HEK293 (cell line): Measurements from ENCODE around the gene YWHAQ.

ENCODE experiments used
- CTCF ChIA-PET: fragments of 350-600 bp; formaldehyde crosslinking; extraction: SDS; loops from one replicate; lab custom pipeline; 2021; ENCODE audit warnings: antibody characterized with exemption; lab: Yijun Ruan, JAX
- POLR2A ChIA-PET: fragments of 300-600 bp; formaldehyde crosslinking; extraction: SDS; loops from one replicate; lab custom pipeline; 2020; ENCODE audit warnings: antibody characterized with exemption, inconsistent platforms; lab: Yijun Ruan, JAX
- H3K27ac ChIP-seq: fragments of 200-500 bp; sonication (Bioruptor generic); 2 replicates; pipeline ENCODE4 v1.5.1; 2014; ENCODE audit warnings: low read depth, low read length, control low read depth, inconsistent platforms; ENCODE audit errors: extremely low read depth
- H3K36me3 ChIP-seq, 2 experiments: fragments of 200-500 bp in 1 of 2; sonication (Bioruptor generic) in 1 of 2; 1 replicate in 1 of 2; 2 replicates in 1 of 2; pipeline ENCODE4 v1.5.1; 2014 to 2017; ENCODE audit warnings: inconsistent platforms in 2 of 2, low read length in 2 of 2; ENCODE audit not compliant: control insufficient read depth in 2 of 2, insufficient read depth in 1 of 2
- H3K4me1 ChIP-seq: fragments of 200-500 bp; sonication (Bioruptor generic); 2 replicates; pipeline ENCODE4 v1.5.1; 2014; ENCODE audit warnings: mild to moderate bottlenecking, low read length, inconsistent platforms; ENCODE audit not compliant: control insufficient read depth, insufficient read depth
- H3K4me3 ChIP-seq: 2 replicates; pipeline ENCODE4 v1.5.1; 2011; ENCODE audit warnings: low read depth, mild to moderate bottlenecking, control low read depth, low read length, moderate library complexity
- H3K9me3 ChIP-seq: fragments of 200-500 bp; sonication (Bioruptor generic); 2 replicates; pipeline ENCODE4 v1.5.1; 2014; ENCODE audit warnings: low read depth, low read length, inconsistent platforms; ENCODE audit not compliant: control insufficient read depth, insufficient read depth
- KLF1 ChIP-seq: fragments of 450-650 bp; formaldehyde crosslinking; IDR thresholded peaks from 2 replicates; pipeline ENCODE4 v1.5.1; 2016; ENCODE audit warnings: missing biosample characterization, missing genetic modification characterization
- KLF10 ChIP-seq: fragments of 450-650 bp; IDR thresholded peaks from 2 replicates; pipeline ENCODE4 v1.5.1; 2018; ENCODE audit warnings: missing biosample characterization, mild to moderate bottlenecking, missing genetic modification characterization
- OSR2 ChIP-seq: fragments of 450-650 bp; formaldehyde crosslinking; IDR thresholded peaks from 2 replicates; pipeline ENCODE4 v1.5.1; 2016; ENCODE audit warnings: missing biosample characterization, missing genetic modification characterization
- SP2 ChIP-seq: fragments of 450-650 bp; formaldehyde crosslinking; IDR thresholded peaks from 2 replicates; pipeline ENCODE4 v1.5.1; 2016; ENCODE audit warnings: missing biosample characterization, missing genetic modification characterization
- ZBTB7A ChIP-seq: fragments of 450-650 bp; formaldehyde crosslinking; IDR thresholded peaks from 2 replicates; pipeline ENCODE4 v1.5.1; 2016; ENCODE audit warnings: low read depth, missing biosample characterization, missing genetic modification characterization
- ZNF121 ChIP-seq: fragments of 450-650 bp; formaldehyde crosslinking; IDR thresholded peaks from 2 replicates; pipeline ENCODE4 v1.5.1; 2016; ENCODE audit warnings: missing biosample characterization, missing genetic modification characterization
- ZNF184 ChIP-seq: fragments of 450-650 bp; IDR thresholded peaks from 2 replicates; pipeline ENCODE4 v1.5.1; 2018; ENCODE audit warnings: missing biosample characterization, mild to moderate bottlenecking, missing genetic modification characterization
- ZNF202 ChIP-seq: fragments of 450-650 bp; formaldehyde crosslinking; IDR thresholded peaks from 2 replicates; pipeline ENCODE4 v1.5.1; 2016; ENCODE audit warnings: missing biosample characterization, missing genetic modification characterization, borderline replicate concordance
- ZNF214 ChIP-seq: fragments of 450-650 bp; formaldehyde crosslinking; IDR thresholded peaks from 2 replicates; pipeline ENCODE4 v1.5.1; 2017; ENCODE audit warnings: missing biosample characterization, mild to moderate bottlenecking, missing genetic modification characterization, borderline replicate concordance
- ZNF221 ChIP-seq: fragments of 450-650 bp; formaldehyde crosslinking; IDR thresholded peaks from 2 replicates; pipeline ENCODE4 v1.5.1; 2017; ENCODE audit warnings: missing biosample characterization, missing genetic modification characterization, borderline replicate concordance
- ZNF274 ChIP-seq, 2 experiments: fragments of 200-500 bp in 1 of 2; fragments of 450-650 bp in 1 of 2; sonication (Bioruptor generic) in 1 of 2; formaldehyde crosslinking in 1 of 2; IDR thresholded peaks; 2 replicates each; pipeline versions ENCODE4 v1.5.1 to v1.6.1; 2014 to 2016; ENCODE audit warnings: borderline replicate concordance in 1 of 2, inconsistent platforms in 1 of 2, low read length in 1 of 2, missing biosample characterization in 1 of 2, missing genetic modification characterization in 1 of 2
- ZNF311 ChIP-seq: fragments of 450-650 bp; formaldehyde crosslinking; IDR thresholded peaks from 2 replicates; pipeline ENCODE4 v1.5.1; 2017; ENCODE audit warnings: missing biosample characterization, missing genetic modification characterization, borderline replicate concordance
- ZNF571 ChIP-seq: fragments of 450-650 bp; formaldehyde crosslinking; IDR thresholded peaks from 2 replicates; pipeline ENCODE4 v1.5.0; 2017; ENCODE audit warnings: missing biosample characterization, missing genetic modification characterization
- ZNF626 ChIP-seq: fragments of 450-650 bp; sonication (Bioruptor Pico); formaldehyde crosslinking; IDR thresholded peaks from 2 replicates; pipeline ENCODE4 v1.5.1; 2018; ENCODE audit warnings: missing biosample characterization, missing genetic modification characterization, inconsistent platforms
- ZNF791 ChIP-seq: fragments of 450-650 bp; formaldehyde crosslinking; IDR thresholded peaks from 2 replicates; pipeline ENCODE4 v1.5.1; 2016; ENCODE audit warnings: missing biosample characterization, missing genetic modification characterization
- ZSCAN30 ChIP-seq: fragments of 450-650 bp; IDR thresholded peaks from 2 replicates; pipeline ENCODE4 v1.5.1; 2018; ENCODE audit warnings: missing biosample characterization, mild to moderate bottlenecking, missing genetic modification characterization, moderate library complexity
- TF ChIP-seq, protein P1 (sequence below): fragments of 450-650 bp; formaldehyde crosslinking; optimal IDR thresholded peaks from 2 replicates; pipeline ENCODE3; 2016; ENCODE audit warnings: missing biosample characterization, mild to moderate bottlenecking, missing genetic modification characterization
- TF ChIP-seq, protein P2 (sequence below): fragments of 450-650 bp; formaldehyde crosslinking; IDR thresholded peaks from 2 replicates; pipeline ENCODE4 v1.5.1; 2016; ENCODE audit warnings: missing biosample characterization, missing genetic modification characterization
- TF ChIP-seq, protein P3 (sequence below): fragments of 450-650 bp; formaldehyde crosslinking; IDR thresholded peaks from 2 replicates; pipeline ENCODE4 v1.5.1; 2017; ENCODE audit warnings: missing biosample characterization, missing genetic modification characterization
- TF ChIP-seq, protein P4 (sequence below): fragments of 450-650 bp; formaldehyde crosslinking; IDR thresholded peaks from 2 replicates; pipeline ENCODE4 v1.5.1; 2016; ENCODE audit warnings: missing biosample characterization, missing genetic modification characterization
- TF ChIP-seq, protein P5 (sequence below): fragments of 450-650 bp; IDR thresholded peaks from 2 replicates; pipeline ENCODE4 v1.5.1; 2018; ENCODE audit warnings: missing biosample characterization, mild to moderate bottlenecking, missing genetic modification characterization

The YWHAQ gene

DNA sequence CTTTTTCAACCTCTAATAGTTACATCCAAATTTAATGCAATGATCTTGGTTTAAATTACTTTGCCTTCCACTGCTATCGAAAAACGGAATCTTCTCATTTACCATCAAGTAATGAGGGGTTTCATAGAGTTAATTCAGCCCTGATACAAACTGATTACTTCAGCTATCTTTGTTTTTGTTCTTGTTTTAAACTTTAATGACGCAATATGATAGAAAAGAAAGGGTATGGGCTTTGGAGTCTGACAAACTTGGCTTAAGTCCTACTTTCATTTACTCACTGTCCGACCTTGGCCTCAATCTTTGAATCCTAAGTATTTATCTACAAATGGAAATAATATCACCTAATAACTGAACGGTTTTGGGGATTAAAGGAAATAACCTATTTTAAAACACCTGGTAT lies 91.3 kb downstream of the YWHAQ start:
- CTCF ChIA-PET, result no interaction called here
- peaks cover 5% of the 10 kb centered on the region; the same call in 1 of the 2 replicates for H3K4me1 ChIP-seq
- POLR2A ChIA-PET, result interaction anchor here (0.6 to 1.3 kb wide), 3 partner anchors 15 to 91 kb away, joined by 3 to 4 read pairs (median 3); partner anchors contain the start of genes ADAM17 and YWHAQ
- peaks cover 7 to 10% of the 10 kb centered on the region in 2 experiments; a peak in 2 of 3 replicates for H3K36me3 ChIP-seq
- no peaks in the 10 kb centered on the region for H3K9me3 ChIP-seq
- no peak overlapping the region for H3K27ac ChIP-seq
- no peak overlapping the region for H3K4me3 ChIP-seq
- TF ChIP-seq ZNF274 (IDR thresholded peaks at IDR 0.05; ENCODE audit: low read length) (no peak), ZNF274 (tag by site-specific recombination; IDR thresholded peaks at IDR 0.05; ENCODE audit: borderline replicate concordance) (no peak), SP2 (tag by site-specific recombination) (no peak), ZNF202 (tag by site-specific recombination) (no peak), KLF1 (tag by site-specific recombination) (no peak), ZNF571 (tag by site-specific recombination) (no peak), ZNF214 (tag by site-specific recombination) (no peak), ZNF184 (tag by site-specific recombination) (no peak), ZNF311 (tag by site-specific recombination) (no peak), ZNF221 (no peak), ZSCAN30 (no peak)
- TF ChIP-seq, protein P1, sequence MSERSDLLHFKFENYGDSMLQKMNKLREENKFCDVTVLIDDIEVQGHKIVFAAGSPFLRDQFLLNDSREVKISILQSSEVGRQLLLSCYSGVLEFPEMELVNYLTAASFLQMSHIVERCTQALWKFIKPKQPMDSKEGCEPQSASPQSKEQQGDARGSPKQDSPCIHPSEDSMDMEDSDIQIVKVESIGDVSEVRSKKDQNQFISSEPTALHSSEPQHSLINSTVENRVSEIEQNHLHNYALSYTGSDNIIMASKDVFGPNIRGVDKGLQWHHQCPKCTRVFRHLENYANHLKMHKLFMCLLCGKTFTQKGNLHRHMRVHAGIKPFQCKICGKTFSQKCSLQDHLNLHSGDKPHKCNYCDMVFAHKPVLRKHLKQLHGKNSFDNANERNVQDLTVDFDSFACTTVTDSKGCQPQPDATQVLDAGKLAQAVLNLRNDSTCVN (tag by site-specific recombination), result no peak
- TF ChIP-seq, protein P2, sequence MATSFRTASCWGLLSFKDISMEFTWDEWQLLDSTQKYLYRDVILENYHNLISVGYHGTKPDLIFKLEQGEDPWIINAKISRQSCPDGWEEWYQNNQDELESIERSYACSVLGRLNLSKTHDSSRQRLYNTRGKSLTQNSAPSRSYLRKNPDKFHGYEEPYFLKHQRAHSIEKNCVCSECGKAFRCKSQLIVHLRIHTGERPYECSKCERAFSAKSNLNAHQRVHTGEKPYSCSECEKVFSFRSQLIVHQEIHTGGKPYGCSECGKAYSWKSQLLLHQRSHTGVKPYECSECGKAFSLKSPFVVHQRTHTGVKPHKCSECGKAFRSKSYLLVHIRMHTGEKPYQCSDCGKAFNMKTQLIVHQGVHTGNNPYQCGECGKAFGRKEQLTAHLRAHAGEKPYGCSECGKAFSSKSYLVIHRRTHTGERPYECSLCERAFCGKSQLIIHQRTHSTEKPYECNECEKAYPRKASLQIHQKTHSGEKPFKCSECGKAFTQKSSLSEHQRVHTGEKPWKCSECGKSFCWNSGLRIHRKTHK (tag by site-specific recombination), result no peak

DNA sequence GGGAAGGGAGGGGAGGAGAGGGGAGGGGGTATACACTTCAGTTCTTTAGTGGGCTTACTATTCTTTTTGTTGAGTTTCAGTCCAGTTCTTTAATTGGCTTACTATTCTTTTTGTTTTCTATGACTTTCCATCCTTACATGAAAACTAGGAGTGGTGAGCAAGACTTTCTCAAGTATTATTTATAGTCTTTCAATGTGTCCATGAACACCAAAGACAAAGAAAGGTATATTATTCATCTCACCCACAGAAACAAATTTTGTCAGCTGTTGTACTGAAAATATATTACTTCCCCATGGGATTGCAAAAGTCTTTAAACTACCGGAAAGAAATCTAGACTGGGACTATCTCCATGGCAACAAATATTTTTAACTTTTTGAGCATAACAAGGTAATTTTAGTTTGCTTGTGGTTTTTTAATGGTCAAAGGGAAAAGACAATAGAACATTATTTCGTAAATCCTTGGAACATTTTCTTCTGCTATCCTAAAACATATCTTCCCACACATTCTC lies 92.7 kb downstream of the YWHAQ start:
- TF ChIP-seq, protein P3, sequence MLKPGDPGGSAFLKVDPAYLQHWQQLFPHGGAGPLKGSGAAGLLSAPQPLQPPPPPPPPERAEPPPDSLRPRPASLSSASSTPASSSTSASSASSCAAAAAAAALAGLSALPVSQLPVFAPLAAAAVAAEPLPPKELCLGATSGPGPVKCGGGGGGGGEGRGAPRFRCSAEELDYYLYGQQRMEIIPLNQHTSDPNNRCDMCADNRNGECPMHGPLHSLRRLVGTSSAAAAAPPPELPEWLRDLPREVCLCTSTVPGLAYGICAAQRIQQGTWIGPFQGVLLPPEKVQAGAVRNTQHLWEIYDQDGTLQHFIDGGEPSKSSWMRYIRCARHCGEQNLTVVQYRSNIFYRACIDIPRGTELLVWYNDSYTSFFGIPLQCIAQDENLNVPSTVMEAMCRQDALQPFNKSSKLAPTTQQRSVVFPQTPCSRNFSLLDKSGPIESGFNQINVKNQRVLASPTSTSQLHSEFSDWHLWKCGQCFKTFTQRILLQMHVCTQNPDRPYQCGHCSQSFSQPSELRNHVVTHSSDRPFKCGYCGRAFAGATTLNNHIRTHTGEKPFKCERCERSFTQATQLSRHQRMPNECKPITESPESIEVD (tag by site-specific recombination), result peak; percentile 71
- TF ChIP-seq, protein P4, sequence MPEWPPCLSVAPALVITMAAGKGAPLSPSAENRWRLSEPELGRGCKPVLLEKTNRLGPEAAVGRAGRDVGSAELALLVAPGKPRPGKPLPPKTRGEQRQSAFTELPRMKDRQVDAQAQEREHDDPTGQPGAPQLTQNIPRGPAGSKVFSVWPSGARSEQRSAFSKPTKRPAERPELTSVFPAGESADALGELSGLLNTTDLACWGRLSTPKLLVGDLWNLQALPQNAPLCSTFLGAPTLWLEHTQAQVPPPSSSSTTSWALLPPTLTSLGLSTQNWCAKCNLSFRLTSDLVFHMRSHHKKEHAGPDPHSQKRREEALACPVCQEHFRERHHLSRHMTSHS (tag by site-specific recombination), result no peak
- Histone ChIP-seq H3K36me3 (peaks cover 10 to 19% of the 10 kb centered on the region in 2 experiments; a peak in 2 of 3 replicates), H3K4me1 (peaks cover 5% of the 10 kb centered on the region; the same call in 1 of the 2 replicates), H3K4me3 (no peak overlapping the region), H3K9me3 (no peaks in the 10 kb centered on the region), H3K27ac (no peak overlapping the region)
- POLR2A ChIA-PET, result no interaction called here
- CTCF ChIA-PET, result interaction anchor here (0.7 kb wide), 2 partner anchors 50 to 102 kb away, joined by 3 read pairs; no protein-coding TSS in a partner anchor

DNA sequence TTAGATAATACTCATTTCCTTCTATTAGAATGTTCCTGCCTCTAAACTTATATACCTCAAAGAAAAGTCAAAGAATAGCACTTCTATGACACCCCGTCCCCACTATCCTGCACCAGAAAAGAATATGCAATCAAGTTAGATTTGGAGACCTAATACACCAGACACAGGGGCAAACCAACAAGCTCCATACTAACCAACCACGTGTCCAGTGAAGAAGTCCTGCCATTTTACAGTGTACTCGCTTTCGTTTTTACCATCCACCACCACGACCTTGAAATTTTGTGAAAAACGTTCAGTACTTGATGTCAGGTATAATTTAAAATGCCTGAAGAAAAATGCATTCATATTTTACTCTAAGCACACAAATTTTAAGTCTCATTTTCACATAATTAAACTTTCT lies 94.3 kb downstream of the YWHAQ start:
- H3K4me1 ChIP-seq, result peaks cover 5% of the 10 kb centered on the region; the same call in 1 of the 2 replicates
- CTCF ChIA-PET, result no interaction called here
- H3K4me3 ChIP-seq, result no peak overlapping the region
- POLR2A ChIA-PET, result no interaction called here
- TF ChIP-seq ZNF121 (tag by site-specific recombination) (no peak), KLF10 (no peak), OSR2 (no peak), ZNF626 (tag by site-specific recombination) (no peak), ZNF791 (tag by site-specific recombination) (no peak), ZBTB7A (no peak)
- TF ChIP-seq, protein P5, sequence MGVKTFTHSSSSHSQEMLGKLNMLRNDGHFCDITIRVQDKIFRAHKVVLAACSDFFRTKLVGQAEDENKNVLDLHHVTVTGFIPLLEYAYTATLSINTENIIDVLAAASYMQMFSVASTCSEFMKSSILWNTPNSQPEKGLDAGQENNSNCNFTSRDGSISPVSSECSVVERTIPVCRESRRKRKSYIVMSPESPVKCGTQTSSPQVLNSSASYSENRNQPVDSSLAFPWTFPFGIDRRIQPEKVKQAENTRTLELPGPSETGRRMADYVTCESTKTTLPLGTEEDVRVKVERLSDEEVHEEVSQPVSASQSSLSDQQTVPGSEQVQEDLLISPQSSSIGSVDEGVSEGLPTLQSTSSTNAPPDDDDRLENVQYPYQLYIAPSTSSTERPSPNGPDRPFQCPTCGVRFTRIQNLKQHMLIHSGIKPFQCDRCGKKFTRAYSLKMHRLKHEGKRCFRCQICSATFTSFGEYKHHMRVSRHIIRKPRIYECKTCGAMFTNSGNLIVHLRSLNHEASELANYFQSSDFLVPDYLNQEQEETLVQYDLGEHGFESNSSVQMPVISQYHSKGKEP (tag by site-specific recombination), result no peak
- peaks cover 7 to 32% of the 10 kb centered on the region in 2 experiments; a peak in 2 of 3 replicates for H3K36me3 ChIP-seq
- H3K9me3 ChIP-seq, result no peaks in the 10 kb centered on the region
- no peak overlapping the region for H3K27ac ChIP-seq
